Heart left ventricle (tissue), 16 donors: ENCODE data around the gene PANK3. TPM values are rescaled to one million over a fixed set of nuclear protein-coding genes. Genes with fewer than 3 reads are reported as not detected.

Source experiments
- ATAC-seq, 4 donors: fragments of 200-7000 bp; cut with Tn5 transposase; one replicate each; pipeline ENCODE4 v1.9.1; 2020 to 2022; ENCODE audit warnings: moderate library complexity in 4 of 4, mild to moderate bottlenecking in 3 of 4, moderate number of reproducible peaks in 1 of 4
- DNase-seq, 5 donors: peaks; one replicate each; pipeline ENCODE4 v3.0.0-alpha.2; 2020
- H3K27ac ChIP-seq, 12 donors: fragments of 200-600 bp; sonication (generic) in 4 of 12; one replicate each; pipeline versions ENCODE4 v1.5.0 to v1.8.0; 2016 to 2022; ENCODE audit warnings: mild to moderate bottlenecking in 2 of 12
- H3K27me3 ChIP-seq, 9 donors: fragments of 200-600 bp; sonication (generic) in 2 of 9; one replicate each; pipeline versions ENCODE4 v1.5.1 to v1.8.0; 2016 to 2022; ENCODE audit warnings: mild to moderate bottlenecking in 3 of 9
- H3K36me3 ChIP-seq, 9 donors: fragments of 200-600 bp; sonication (generic) in 2 of 9; one replicate each; pipeline versions ENCODE4 v1.5.0 to v1.8.0; 2018 to 2022; ENCODE audit warnings: mild to moderate bottlenecking in 2 of 9
- H3K4me1 ChIP-seq, 12 donors: fragments of 200-600 bp; sonication (generic) in 4 of 12; one replicate each; pipeline versions ENCODE4 v1.5.0 to v1.8.0; 2016 to 2022; ENCODE audit warnings: mild to moderate bottlenecking in 3 of 12
- H3K4me3 ChIP-seq, 12 donors: fragments of 200-600 bp; sonication (generic) in 4 of 12; one replicate each; pipeline versions ENCODE4 v1.5.0 to v1.8.0; 2017 to 2022; ENCODE audit warnings: mild to moderate bottlenecking in 9 of 12, moderate library complexity in 4 of 12
- H3K9me3 ChIP-seq, 12 donors: fragments of 200-600 bp; sonication (generic) in 4 of 12; one replicate each; pipeline versions ENCODE4 v1.5.0 to v1.8.0; 2016 to 2022; ENCODE audit warnings: mild to moderate bottlenecking in 1 of 12
- CTCF ChIP-seq, 12 donors: fragments of 200-600 bp; sonication (generic) in 4 of 12; IDR thresholded peaks; one replicate each; pipeline versions ENCODE4 v1.5.0 to v1.8.0; 2018 to 2022; ENCODE audit warnings: antibody characterized with exemption in 12 of 12, mild to moderate bottlenecking in 5 of 12
- POLR2A ChIP-seq, 2 donors: fragments of 450-650 bp; IDR thresholded peaks; one replicate each; pipeline ENCODE4 v1.6.1; 2017; ENCODE audit warnings: antibody characterized with exemption in 2 of 2, mild to moderate bottlenecking in 2 of 2, moderate library complexity in 2 of 2
- WGBS, 4 donors: extraction: QIAGEN DNeasy Blood & Tissue Kit in 2 of 4; methylation state at CpG; one replicate each; pipeline versions ENCODE4 v1.1.5 to v1.1.7; 2013 to 2018; 5-methylcytosine and 5-hydroxymethylcytosine counted together
- intact Hi-C, 10 donors: fragments of 100-400 bp; cut with DNase I; formaldehyde crosslinking; loops; one replicate each; pipeline versions ENCODE4 v1.11.1 to v1.14.2; 2022
- polyA plus RNA-seq, 2 donors: library from polyadenylated mRNA; stranded (reverse); fragments of 200-250 nt; gene quantifications; one replicate each; pipeline ENCODE4 v1.2.3, GENCODE V29; 2013
- total RNA-seq, 9 donors: library from RNA; depleted of rRNA in 2 of 9; stranded (reverse); fragments of >200 nt in 2 of 9; fragmentation: NEBNext Ultra II Directional in 3 of 9; extraction: Animal tissue kit (Norgen Biotek cat#: 25700) in 3 of 9; gene quantifications; one replicate each; pipeline versions ENCODE4 v1.1.0 to v1.2.4, GENCODE V29; 2016 to 2023
- donor health status: ischemic (EF 13 %, LVEDD 7.1; RV severe dilation, severe dysfunction).
- donor health status: healthy with polysubstance abuse.
- donor health status: DM: no; HTN: yes; CAD: no.
- donor health status: DM: no; HTN: no; CAD: no.
- donor health status: ischemic (EF 25% LVEDD 6.9; RV normal size, moderate dysfunction).
- donor health status: ischemic (EF 25% LVEDD 5.7; RV mildly dilated, moderate dysfunction).
- donor health status: healthy.
- donor health status: DM: yes; HTN: yes; CAD: no.
- donor health status: ischemic (EF 35%, LVEDD 5.7; RV mildly dilated, moderate dysfunction).
- donor health status: nonischemic (EF 11% LVEDD 7.7; RV severe dilation, severe dysfunction).
- donor health status: DM: yes; HTN: yes; CAD: no.
- donor health status: PGD.
- donor health status: ischemic (EF 29% LVEDD 5.4; RV normal size, mild dysfunction).
- donor health status: nonischemic (EF 23%, LVEDD 6.1; RV moderate dilation, normal function).

PANK3 gene
- total and polyA plus RNA-seq, 11 donors, result 3.8 to 45.4 (median 28.1) TPM

GRCh38 chr5:168612123-168612522, 33.0 kb upstream of the PANK3 start:
- no peak overlapping the region for H3K27ac ChIP-seq
- no peaks in the 10 kb centered on the region for H3K27me3 ChIP-seq
- H3K9me3 ChIP-seq, result no peaks in the 10 kb centered on the region
- intact Hi-C loops, result no loop called here
- 77 to 86% (median 81%) methylated on average over 4 of the region's 4 CpGs for WGBS, 4 donors
- H3K4me1 ChIP-seq, result peaks cover 0 to 7% (median 0%) of the 10 kb centered on the region in 12 donors
- TF ChIP-seq CTCF (IDR thresholded peaks at IDR 0.05), result no peak
- TF ChIP-seq POLR2A (IDR thresholded peaks at IDR 0.05), result no peak
- no peak for ATAC-seq
- no peak overlapping the region for H3K4me3 ChIP-seq
- no peak for DNase-seq
- no peaks in the 10 kb centered on the region for H3K36me3 ChIP-seq

GRCh38 chr5:168611165-168611564, 32.0 kb upstream of the PANK3 start:
- Histone ChIP-seq H3K9me3 (no peaks in the 10 kb centered on the region), H3K27ac (no peak overlapping the region), H3K27me3 (no peaks in the 10 kb centered on the region), H3K36me3 (no peaks in the 10 kb centered on the region), H3K4me3 (no peak overlapping the region), H3K4me1 (peaks cover 0 to 7% (median 0%) of the 10 kb centered on the region in 12 donors)
- DNase-seq (no peak), ATAC-seq (no peak)
- WGBS, 4 donors, result 33 to 50% (median 37%) methylated on average over 7 of the region's 7 CpGs
- intact Hi-C loops, result no loop called here
- TF ChIP-seq POLR2A (IDR thresholded peaks at IDR 0.05) (no peak), CTCF (IDR thresholded peaks at IDR 0.05) (no peak)

GRCh38 chr5:168609806-168610482, 30.8 kb upstream of the PANK3 start:
- DNase-seq (no peak), ATAC-seq (no peak)
- Histone ChIP-seq H3K36me3 (no peaks in the 10 kb centered on the region), H3K9me3 (no peaks in the 10 kb centered on the region), H3K27ac (no peak overlapping the region), H3K27me3 (no peaks in the 10 kb centered on the region), H3K4me3 (no peak overlapping the region), H3K4me1 (peaks cover 0 to 7% (median 0%) of the 10 kb centered on the region in 12 donors)
- TF ChIP-seq POLR2A (IDR thresholded peaks at IDR 0.05) (no peak), CTCF (IDR thresholded peaks at IDR 0.05) (no peak)
- intact Hi-C loops, result no loop called here
- 77 to 84% (median 83%) methylated on average over 3 of the region's 3 CpGs for WGBS, 4 donors

GRCh38 chr5:168608821-168609220, 29.7 kb upstream of the PANK3 start:
- Histone ChIP-seq H3K4me1 (peaks cover 0 to 7% (median 0%) of the 10 kb centered on the region in 12 donors), H3K9me3 (no peaks in the 10 kb centered on the region), H3K4me3 (no peak overlapping the region), H3K36me3 (no peaks in the 10 kb centered on the region), H3K27ac (no peak overlapping the region), H3K27me3 (no peaks in the 10 kb centered on the region)
- ATAC-seq, result no peak
- WGBS, 4 donors, result 84 to 96% (median 92%) methylated on average over 2 of the region's 2 CpGs
- no peak for DNase-seq
- intact Hi-C loops, result no loop called here
- no peak for TF ChIP-seq POLR2A (IDR thresholded peaks at IDR 0.05)
- TF ChIP-seq CTCF (IDR thresholded peaks at IDR 0.05), result no peak
